Right hindlimb (tissue), 1 donor: ENCODE results near the gene KIF3A.
"Not testable (repeated sequence)": the region's sequence is repeated elsewhere in the genome, so short reads cannot be mapped to it uniquely, and the experiment has no call there.

Experiments used
- DNase-seq: peaks from one replicate; pipeline ENCODE4 v3.0.0-alpha.2; 2018

KIF3A gene

GRCh38 chr5:132714456-132715307, 22.7 kb downstream of the KIF3A start:
- no peak for DNase-seq

- no peak for DNase-seq
Measured at GRCh38 chr5:132708645-132709044, 28.7 kb downstream of the KIF3A start.

GRCh38 chr5:132704875-132705274, 32.5 kb downstream of the KIF3A start:
- no peak for DNase-seq

GRCh38 chr5:132695956-132696355, 41.4 kb downstream of the KIF3A start:
- DNase-seq: no peak

- DNase-seq: no peak
Measured at GRCh38 chr5:132692632-132692967, 44.7 kb downstream of the KIF3A start.

GRCh38 chr5:132691755-132692631, 45.4 kb downstream of the KIF3A start:
- DNase-seq: not testable (repeated sequence)

GRCh38 chr5:132690156-132690555, 47.2 kb downstream of the KIF3A start:
- DNase-seq: no peak

DNA sequence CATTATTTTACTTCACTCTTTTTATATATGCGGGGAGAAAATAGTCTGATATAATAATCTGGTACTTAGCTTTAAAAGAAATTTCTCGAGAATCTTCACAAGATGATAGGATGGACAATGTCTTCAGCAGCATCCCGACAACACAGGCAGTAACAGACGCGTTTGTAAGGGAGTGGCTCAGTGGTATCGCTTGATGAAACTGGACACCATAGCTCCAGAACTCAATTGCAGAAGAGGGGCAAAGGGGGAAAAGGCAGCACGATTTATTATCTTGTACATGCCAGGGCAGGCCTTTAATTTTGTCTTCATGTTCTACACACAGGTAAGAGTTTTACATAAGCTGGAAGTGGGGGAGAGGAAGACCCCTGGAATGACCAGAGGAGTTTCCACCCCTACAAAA, 47.8 kb downstream of the KIF3A start:
- no peak for DNase-seq

DNA sequence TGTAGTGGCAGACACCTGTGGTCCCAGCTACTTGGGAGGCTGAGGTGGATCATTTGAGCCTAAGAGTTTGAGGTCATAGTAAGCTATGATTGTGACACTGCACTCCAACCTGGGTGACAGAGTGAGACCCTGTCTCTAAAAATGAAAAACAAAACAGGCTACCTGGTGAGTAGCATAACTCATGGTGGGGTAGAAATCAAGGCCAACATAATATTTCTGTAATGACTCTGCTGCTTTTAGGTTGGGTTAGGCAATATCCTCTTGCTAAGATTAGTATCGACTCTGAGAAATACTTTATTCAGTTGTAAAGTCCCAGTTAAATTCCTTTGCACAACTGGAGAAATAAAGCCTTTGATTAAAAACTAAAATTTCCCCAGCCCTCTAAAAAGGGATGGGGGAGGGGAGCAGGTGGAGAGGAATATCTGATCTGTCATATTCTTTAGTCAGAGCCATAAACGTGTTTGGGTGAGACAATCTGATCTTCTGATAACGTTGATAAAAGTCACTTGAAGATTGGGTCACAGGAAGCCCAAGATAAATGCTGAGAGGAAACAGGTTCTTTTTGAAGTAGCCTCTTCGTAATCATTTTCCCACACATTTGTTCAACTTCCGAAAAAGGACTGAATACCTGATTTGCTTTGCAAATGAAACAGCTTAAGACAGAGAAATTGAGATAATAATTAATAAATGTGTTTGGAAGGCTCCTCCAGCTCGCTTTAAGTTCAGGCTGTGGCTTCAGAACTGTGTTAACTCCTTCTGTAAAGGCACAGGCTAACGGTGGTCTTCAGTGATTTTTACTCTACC, 48.6 kb downstream of the KIF3A start:
- DNase-seq: no peak

DNA sequence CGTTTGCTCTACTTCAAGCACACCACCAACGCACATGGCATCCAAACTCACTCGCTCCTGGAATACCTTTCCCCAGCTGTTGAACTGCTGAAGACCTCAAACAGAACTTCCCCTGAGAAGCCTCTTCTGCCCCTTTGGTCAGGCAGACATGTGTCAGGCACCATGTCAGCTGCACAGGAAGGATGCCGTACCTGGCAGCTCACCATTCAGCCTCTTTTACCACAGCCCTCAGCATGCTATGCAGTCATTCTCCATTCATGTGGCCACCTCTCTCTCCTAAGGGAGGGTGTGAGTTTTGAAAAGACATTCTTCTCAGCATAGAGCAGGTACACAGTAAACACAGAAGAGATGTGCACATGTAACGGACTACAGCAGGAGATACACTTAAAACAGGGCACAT, 49.4 kb downstream of the KIF3A start:
- no peak for DNase-seq

DNA sequence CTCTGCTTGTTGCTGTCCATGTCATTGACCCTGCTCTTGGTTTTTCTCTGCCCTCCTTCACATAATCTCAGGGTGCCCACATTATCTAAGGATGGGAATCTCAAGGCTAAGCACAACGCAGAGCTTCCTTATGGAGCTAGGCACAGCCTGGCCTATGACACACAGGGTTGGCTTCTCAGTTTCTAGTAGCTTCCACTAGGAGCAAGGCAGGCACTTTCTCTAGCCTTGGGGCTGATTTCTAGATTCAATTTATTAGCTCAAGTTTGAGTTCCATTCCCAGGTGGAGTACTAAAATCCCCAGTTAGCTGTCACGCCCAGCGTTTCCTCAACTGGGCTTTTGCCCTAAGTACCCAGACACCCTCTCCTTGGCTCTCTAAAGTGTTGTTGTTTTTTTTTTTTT, 51.2 kb downstream of the KIF3A start:
- DNase-seq: no peak

- no peak for DNase-seq
Measured at GRCh38 chr5:132684922-132685720, 52.2 kb downstream of the KIF3A start.

DNA sequence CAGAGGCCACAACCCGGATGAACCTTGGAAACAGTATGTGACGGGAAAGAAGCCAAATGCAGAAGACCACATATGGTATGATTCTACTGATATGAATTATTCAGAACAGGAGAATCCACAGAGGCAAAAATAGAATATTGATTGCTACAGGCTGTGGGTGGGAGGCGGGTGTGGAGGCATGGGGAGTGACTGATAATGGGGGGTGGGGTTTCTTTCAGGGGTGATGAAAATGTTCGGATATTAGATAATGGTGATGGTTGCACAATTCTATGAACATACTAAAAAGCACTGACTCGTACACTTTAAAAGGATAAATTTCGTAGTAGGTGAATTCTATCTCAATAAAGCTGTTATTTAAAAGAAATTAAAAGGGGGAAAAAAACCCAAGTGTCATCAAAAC, 52.9 kb downstream of the KIF3A start:
- no peak for DNase-seq

- no peak for DNase-seq
Measured at GRCh38 chr5:132681983-132682382, 55.4 kb downstream of the KIF3A start.

- DNase-seq: no peak
Measured at GRCh38 chr5:132681476-132681831, 55.9 kb downstream of the KIF3A start.

DNA sequence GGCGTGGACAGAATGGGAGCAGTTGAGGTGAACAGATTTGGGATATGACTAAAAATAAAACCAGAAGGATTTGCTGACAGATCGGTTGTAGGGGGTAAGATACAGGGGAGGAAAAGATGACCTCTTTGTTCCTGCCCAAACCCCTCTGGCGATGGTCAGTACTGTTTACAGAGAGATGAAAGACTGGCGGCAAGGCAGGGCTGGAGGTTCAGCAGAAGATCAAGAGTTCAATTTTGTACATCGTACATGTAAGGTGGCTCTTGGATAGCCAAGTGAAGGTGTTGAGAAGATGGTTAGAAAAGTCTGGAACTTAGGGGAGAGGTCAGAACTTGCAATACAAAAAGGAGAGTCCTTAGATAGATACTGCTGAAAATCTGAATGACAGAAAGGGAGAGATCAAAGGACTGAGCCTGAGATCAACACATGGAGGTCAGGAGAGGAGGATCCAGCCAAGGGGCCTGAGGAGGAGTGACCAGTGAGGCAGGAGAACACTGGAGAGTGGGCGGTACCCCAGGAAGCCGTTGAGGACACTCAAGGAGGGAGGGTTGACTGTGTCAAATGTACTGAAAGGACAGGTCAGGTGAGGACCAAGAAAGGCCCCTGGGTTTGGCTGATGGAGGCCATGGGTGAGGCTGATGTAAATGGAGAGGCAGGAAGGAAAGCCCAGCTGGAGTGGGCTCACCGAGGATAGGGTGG, 56.4 kb downstream of the KIF3A start:
- no peak for DNase-seq

- no peak for DNase-seq
Measured at GRCh38 chr5:132679717-132680380, 57.5 kb downstream of the KIF3A start.

GRCh38 chr5:132679166-132679565, 58.2 kb downstream of the KIF3A start:
- no peak for DNase-seq

GRCh38 chr5:132678735-132679134, 58.6 kb downstream of the KIF3A start:
- no peak for DNase-seq

DNA sequence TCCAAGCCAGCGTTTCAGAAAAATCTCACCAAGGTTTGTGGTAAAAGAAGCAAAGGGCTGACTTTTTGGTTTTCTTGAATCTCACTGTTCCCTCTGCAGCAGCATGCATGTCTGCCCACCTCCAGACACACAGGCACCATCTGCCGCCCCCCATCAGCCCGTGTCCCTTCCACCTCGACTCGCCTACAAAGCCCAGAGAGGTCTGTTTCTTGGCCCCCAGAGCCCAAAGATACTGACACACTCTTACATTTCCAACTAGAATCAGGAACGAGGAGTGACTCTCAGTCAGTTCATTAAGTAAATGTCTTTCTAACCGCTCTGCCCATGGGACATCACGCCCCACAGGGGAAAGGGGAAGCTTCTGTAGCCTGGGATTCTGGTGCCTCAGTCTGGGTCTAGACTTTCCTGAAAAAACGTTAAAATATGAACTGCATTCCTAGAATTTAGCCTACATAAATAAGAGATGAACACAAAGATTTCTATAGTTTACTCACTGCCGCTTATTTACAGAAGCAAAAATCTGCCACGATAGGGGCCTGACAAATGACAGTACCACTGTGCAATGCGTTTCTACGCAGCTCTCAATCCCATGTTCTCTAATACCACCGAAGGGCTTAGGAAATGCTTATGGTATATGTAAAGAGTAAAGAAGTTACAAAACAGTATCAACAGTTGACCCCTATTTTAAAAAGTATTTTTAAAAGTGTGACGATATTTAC, 59.5 kb downstream of the KIF3A start:
- DNase-seq: no peak

DNA sequence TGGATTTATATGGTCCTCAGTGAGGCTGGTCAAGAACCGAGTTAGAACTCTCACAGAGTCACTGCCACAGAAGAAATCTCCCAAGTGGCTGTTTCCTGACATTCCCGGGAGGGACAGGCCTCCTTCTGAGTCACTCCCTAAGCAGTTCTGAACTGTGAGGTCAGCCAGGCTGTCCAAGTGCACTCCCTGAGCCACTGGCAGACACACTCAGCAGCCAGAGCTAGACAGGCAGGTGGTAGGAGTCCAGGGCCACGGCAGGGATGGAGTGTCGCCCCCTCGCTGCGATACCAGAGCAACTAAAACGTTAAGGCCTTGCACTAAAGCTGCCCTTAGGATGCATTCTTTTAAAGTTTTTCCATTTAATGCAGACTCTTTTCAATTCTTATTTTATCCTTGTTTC, 60.2 kb downstream of the KIF3A start:
- no peak for DNase-seq
